Mucosa of gallbladder (tissue), 1 donor: ENCODE measurements around the gene MGAT5B. TPM values are rescaled to one million over a fixed set of nuclear protein-coding genes. Genes with fewer than 3 reads are reported as not detected.
"Not testable (repeated sequence)": the region's sequence is repeated elsewhere in the genome, so short reads cannot be mapped to it uniquely, and the experiment has no call there.

Source experiments
- DNase-seq: peaks from one replicate; pipeline ENCODE4 v3.0.0-alpha.2; 2020; ENCODE audit warnings: low spot score
- total RNA-seq: library from RNA; stranded (reverse); gene quantifications from one replicate; pipeline ENCODE4 v1.2.1, GENCODE V29; 2021
- donor health status: DM: no; HTN: no; CAD: no.

MGAT5B gene
- total RNA-seq, 1 donor from 2014 or later, result 0.69 TPM

GRCh38 chr17:76848670-76849069 lies 19.5 kb upstream of the MGAT5B start:
- DNase-seq, result no peak

- not testable (repeated sequence) for DNase-seq
Measured at GRCh38 chr17:76849160-76849559, 19.0 kb upstream of the MGAT5B start.

- DNase-seq, result no peak
Measured at GRCh38 chr17:76852843-76853242, 15.4 kb upstream of the MGAT5B start.

GRCh38 chr17:76855105-76855504 lies 13.1 kb upstream of the MGAT5B start:
- DNase-seq, result no peak

GRCh38 chr17:76862079-76862478 lies 6.1 kb upstream of the MGAT5B start:
- DNase-seq, result no peak

- no peak for DNase-seq
Measured at GRCh38 chr17:76862494-76862893, 5.7 kb upstream of the MGAT5B start.

- DNase-seq, result no peak
Measured at GRCh38 chr17:76864024-76864423, 4.2 kb upstream of the MGAT5B start.

GRCh38 chr17:76865174-76865573 lies 3.0 kb upstream of the MGAT5B start:
- DNase-seq, result no peak

GRCh38 chr17:76866203-76866602 lies 2.0 kb upstream of the MGAT5B start:
- no peak for DNase-seq

GRCh38 chr17:76866774-76867577 lies 1.2 kb upstream of the MGAT5B start:
- DNase-seq, result no peak

- DNase-seq, result no peak
Measured at GRCh38 chr17:76867578-76868175, 527 bp upstream of the MGAT5B start.

GRCh38 chr17:76868669-76869495 lies 678 bp downstream of the MGAT5B start:
- no peak for DNase-seq

- DNase-seq, result no peak
Measured at GRCh38 chr17:76869496-76870376, 1.5 kb downstream of the MGAT5B start.

GRCh38 chr17:76870377-76870714 lies 2.1 kb downstream of the MGAT5B start:
- no peak for DNase-seq

GRCh38 chr17:76871668-76872067 lies 3.5 kb downstream of the MGAT5B start:
- DNase-seq, result no peak

GRCh38 chr17:76872221-76872873 lies 4.1 kb downstream of the MGAT5B start:
- no peak for DNase-seq

- no peak for DNase-seq
Measured at GRCh38 chr17:76872874-76873221, 4.6 kb downstream of the MGAT5B start.

- no peak for DNase-seq
Measured at GRCh38 chr17:76873856-76874255, 5.7 kb downstream of the MGAT5B start.

GRCh38 chr17:76877437-76877836 lies 9.2 kb downstream of the MGAT5B start:
- DNase-seq, result no peak

- DNase-seq, result no peak
Measured at GRCh38 chr17:76878568-76878967, 10.4 kb downstream of the MGAT5B start.

- DNase-seq, result no peak
Measured at GRCh38 chr17:76879254-76879653, 11.1 kb downstream of the MGAT5B start.
